Upper lobe of left lung (tissue), 4 donors: Measurements from ENCODE around the gene AADACL4.

Experiments used
- CTCF ChIP-seq, 6 experiments: fragments of 450-650 bp in 4 of 6; fragments of 200-600 bp in 2 of 6; sonication (generic) in 2 of 6; IDR thresholded peaks; one replicate each; pipeline ENCODE4 v1.5.1; 2016 to 2019; ENCODE audit warnings: antibody characterized with exemption in 6 of 6
- POLR2AphosphoS5 ChIP-seq, 2 donors: sonication (generic); formaldehyde crosslinking; IDR thresholded peaks; one replicate each; pipeline ENCODE4 v1.5.1; 2017; ENCODE audit warnings: antibody characterized with exemption in 2 of 2

GRCh38 chr1:12621346-12622335 lies 22.2 kb upstream of the AADACL4 start:
- TF ChIP-seq POLR2AphosphoS5 (IDR thresholded peaks at IDR 0.05) (no peak), CTCF (IDR thresholded peaks at IDR 0.05) (no peak)
